GM23338 (cell line): ENCODE data around the gene OLFM1. TPM values are rescaled to one million over a fixed set of nuclear protein-coding genes. Genes with fewer than 3 reads are reported as not detected.

Experiments
- ATAC-seq: fragments of 200-7000 bp; cut with Tn5 transposase; 3 replicates; pipeline ENCODE4 v1.9.1; 2020
- DNase-seq: peaks from one replicate; pipeline ENCODE4 v3.0.0-alpha.2; 2015; ENCODE audit warnings: low spot score
- H2AFZ ChIP-seq: fragments of 200-600 bp; sonication (generic); 2 replicates; pipeline ENCODE4 v1.8.0; 2016; ENCODE audit warnings: antibody characterized with exemption, mild to moderate bottlenecking, moderate library complexity
- H3F3A ChIP-seq: fragments of 200-600 bp; sonication (generic); replicated peaks from 2 replicates; pipeline ENCODE4 v1.8.0; 2017; ENCODE audit warnings: antibody characterized with exemption, mixed run types, low read depth
- H3K27ac ChIP-seq: fragments of 200-600 bp; sonication (generic); 2 replicates; pipeline ENCODE4 v1.6.1; 2016; ENCODE audit warnings: low read depth
- H3K27me3 ChIP-seq: fragments of 200-600 bp; sonication (generic); 2 replicates; pipeline ENCODE4 v1.8.0; 2016; ENCODE audit warnings: mild to moderate bottlenecking, mixed run types, moderate library complexity; ENCODE audit not compliant: insufficient read depth
- H3K36me3 ChIP-seq: fragments of 200-600 bp; sonication (generic); 2 replicates; pipeline ENCODE4 v1.8.0; 2016; ENCODE audit warnings: mild to moderate bottlenecking; ENCODE audit not compliant: insufficient read depth
- H3K4me1 ChIP-seq: fragments of 200-600 bp; sonication (generic); 2 replicates; pipeline ENCODE4 v1.8.0; 2016; ENCODE audit warnings: mild to moderate bottlenecking, moderate library complexity; ENCODE audit not compliant: insufficient read depth
- H3K4me2 ChIP-seq: fragments of 200-600 bp; sonication (generic); 2 replicates; pipeline ENCODE4 v1.7.1; 2017; ENCODE audit warnings: mixed run types
- H3K4me3 ChIP-seq: fragments of 200-600 bp; sonication (generic); 2 replicates; pipeline ENCODE4 v1.6.1; 2016; ENCODE audit warnings: mixed run types
- H3K79me2 ChIP-seq: fragments of 200-600 bp; sonication (generic); replicated peaks from 2 replicates; pipeline ENCODE4 v1.8.0; 2017; ENCODE audit warnings: mild to moderate bottlenecking; ENCODE audit not compliant: insufficient read depth
- H3K9me2 ChIP-seq: fragments of 200-600 bp; sonication (generic); 2 replicates; pipeline ENCODE4 v1.8.0; 2017; ENCODE audit not compliant: insufficient read depth
- H4K20me1 ChIP-seq: fragments of 200-600 bp; sonication (generic); replicated peaks from 2 replicates; pipeline ENCODE4 v1.8.0; 2017; ENCODE audit warnings: mild to moderate bottlenecking; ENCODE audit not compliant: insufficient read depth
- H3K27ac Mint-ChIP-seq: 2 replicates; pipeline ENCODE4 v1.8.0; 2020; ENCODE audit warnings: inconsistent platforms, mild to moderate bottlenecking, moderate library complexity, mixed read lengths
- H3K27me3 Mint-ChIP-seq: 3 replicates; pipeline ENCODE4 v1.8.0; 2022; ENCODE audit warnings: low read depth, mild to moderate bottlenecking, moderate library complexity, mixed read lengths, inconsistent platforms; ENCODE audit not compliant: insufficient read depth, poor library complexity
- H3K36me3 Mint-ChIP-seq: 3 replicates; pipeline ENCODE4 v1.8.0; 2021; ENCODE audit warnings: low read depth, mild to moderate bottlenecking, inconsistent platforms, moderate library complexity, mixed read lengths
- H3K4me1 Mint-ChIP-seq: 3 replicates; pipeline ENCODE4 v1.8.0; 2020; ENCODE audit warnings: mild to moderate bottlenecking, inconsistent platforms, mixed read lengths
- H3K4me3 Mint-ChIP-seq: 3 replicates; pipeline ENCODE4 v1.8.0; 2021; ENCODE audit warnings: moderate library complexity, mild to moderate bottlenecking, inconsistent platforms, mixed read lengths
- H3K9me3 Mint-ChIP-seq: 3 replicates; pipeline ENCODE4 v1.8.0; 2020; ENCODE audit warnings: moderate library complexity, mild to moderate bottlenecking, inconsistent platforms, mixed read lengths
- CREB1 ChIP-seq: fragments of 250-450 bp; sonication (Bioruptor Pico); IDR thresholded peaks from 2 replicates; pipeline ENCODE4 v1.5.0; 2020; ENCODE audit warnings: low read depth, mild to moderate bottlenecking, moderate library complexity
- EZH2 ChIP-seq: fragments of 200-600 bp; sonication (generic); IDR thresholded peaks from one replicate; pipeline ENCODE4 v1.8.0; 2017; ENCODE audit warnings: antibody characterized with exemption, mild to moderate bottlenecking, low read depth; ENCODE audit not compliant: unreplicated experiment
- EZH2phosphoT487 ChIP-seq: fragments of 200-600 bp; sonication (generic); IDR thresholded peaks from one replicate; pipeline ENCODE4 v1.8.1; 2018; ENCODE audit warnings: antibody characterized with exemption; ENCODE audit not compliant: unreplicated experiment
- JUNB ChIP-seq: IDR thresholded peaks from one replicate; pipeline ENCODE4 v1.6.1; 2016; ENCODE audit warnings: antibody characterized with exemption; ENCODE audit not compliant: unreplicated experiment
- NANOG ChIP-seq: IDR thresholded peaks from 2 replicates; pipeline ENCODE4 v1.6.1; 2016; ENCODE audit warnings: antibody characterized with exemption, borderline replicate concordance
- POLR2AphosphoS5 ChIP-seq: IDR thresholded peaks from 2 replicates; pipeline ENCODE4 v1.6.1; 2016; ENCODE audit warnings: antibody characterized with exemption, low read depth
- STAT1 ChIP-seq: IDR thresholded peaks from one replicate; pipeline ENCODE4 v1.6.1; 2016; ENCODE audit warnings: antibody characterized with exemption; ENCODE audit not compliant: unreplicated experiment
- ZNF114 ChIP-seq: fragments of 250-450 bp; sonication (Bioruptor Pico); IDR thresholded peaks from 2 replicates; pipeline ENCODE4 v1.5.0; 2020; ENCODE audit warnings: mild to moderate bottlenecking, moderate library complexity
- ZNF331 ChIP-seq: fragments of 250-450 bp; sonication (Bioruptor Pico); IDR thresholded peaks from 2 replicates; pipeline ENCODE4 v1.5.0; 2020; ENCODE audit warnings: low read depth, mild to moderate bottlenecking, moderate library complexity
- polyA plus RNA-seq: library from polyadenylated mRNA; unstranded; fragments of >200 nt; fragmentation: Nextera tagmentation; extraction: Ambion mirVana; gene quantifications from 2 replicates; pipeline ENCODE4 v1.2.1, GENCODE V29; 2016
- total RNA-seq: library from RNA; depleted of rRNA; stranded (reverse); fragments of >200 nt; shearing (Covaris generic); gene quantifications from 2 replicates; pipeline ENCODE4 v1.2.3, GENCODE V29; 2014
- TF ChIP-seq, protein P1 (sequence below): IDR thresholded peaks from one replicate; pipeline ENCODE4 v1.6.1; 2018; ENCODE audit warnings: antibody characterized with exemption; ENCODE audit not compliant: unreplicated experiment
- TF ChIP-seq, protein P2 (sequence below), 2 experiments: fragments of 200-600 bp in 1 of 2; sonication (generic) in 1 of 2; conservative IDR thresholded peaks; 2 replicates each; pipeline versions ENCODE4 v1.5.1 to v1.6.1; 2016 to 2017; ENCODE audit warnings: antibody characterized with exemption in 2 of 2, low read depth in 2 of 2, mild to moderate bottlenecking in 2 of 2, moderate library complexity in 1 of 2
- TF ChIP-seq, protein P3 (sequence below): fragments of 250-450 bp; sonication (Bioruptor Pico); IDR thresholded peaks from 2 replicates; pipeline ENCODE4 v1.5.0; 2020; ENCODE audit warnings: mild to moderate bottlenecking, moderate library complexity
- TF ChIP-seq, protein P4 (sequence below): IDR thresholded peaks from 2 replicates; pipeline ENCODE4 v1.6.1; 2016; ENCODE audit warnings: antibody characterized with exemption

Gene OLFM1
- total and polyA plus RNA-seq, 2 experiments from 2014 or later: 20.6 to 40.1 TPM

DNA sequence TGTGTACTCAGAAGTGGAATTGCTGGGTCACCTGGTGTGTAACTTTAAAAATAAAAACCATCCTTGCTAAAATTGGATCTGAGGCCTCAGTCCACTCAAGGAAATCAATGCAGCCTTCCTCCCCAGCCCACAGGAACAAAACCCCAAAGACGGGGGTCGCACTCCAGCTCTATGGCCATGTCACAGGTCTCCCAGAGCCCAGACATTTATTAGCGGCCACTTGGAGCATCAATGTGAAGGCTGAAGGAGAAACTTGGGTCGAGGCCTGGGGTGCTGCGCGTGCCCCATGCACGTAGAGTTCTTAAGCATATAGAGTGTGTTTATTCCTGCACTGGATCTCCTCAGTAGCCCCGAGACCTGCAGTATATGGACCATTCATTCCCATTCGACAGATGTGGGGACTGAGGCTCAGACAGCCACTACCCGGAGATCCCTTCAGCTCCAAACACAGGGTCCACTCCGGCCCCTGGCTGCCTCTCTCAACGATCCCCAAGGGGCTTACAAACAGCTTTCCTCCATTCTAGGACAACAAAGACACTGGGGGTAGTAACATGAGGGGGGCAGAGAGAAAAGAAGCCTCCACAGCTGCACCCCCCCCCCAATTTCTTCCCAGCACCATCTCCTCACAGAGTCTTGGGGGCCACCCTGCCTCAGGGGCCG is 14.3 kb upstream of the OLFM1 start:
- DNase-seq (no peak), ATAC-seq (no peak)
- Histone ChIP-seq H3K4me3 (no peak overlapping the region), H3K4me2 (no peak overlapping the region), H3K4me1 (peaks cover 5% of the 10 kb centered on the region; the same call in 1 of the 2 replicates), H3F3A (no peaks in the 10 kb centered on the region), H4K20me1 (peaks cover 6% of the 10 kb centered on the region), H3K9me2 (no peaks in the 10 kb centered on the region), H3K36me3 (no peaks in the 10 kb centered on the region), H3K27me3 (peaks cover 13% of the 10 kb centered on the region), H3K27ac (no peak overlapping the region), H2AFZ (no peak overlapping the region), H3K79me2 (no peaks in the 10 kb centered on the region)
- no peak overlapping the region for H3K4me3 Mint-ChIP-seq
- H3K9me3 Mint-ChIP-seq: no peaks in the 10 kb centered on the region; the same call in 2 of the 3 replicates
- H3K27ac Mint-ChIP-seq: no peak overlapping the region
- H3K27me3 Mint-ChIP-seq: peaks cover 30% of the 10 kb centered on the region
- TF ChIP-seq, protein P1, sequence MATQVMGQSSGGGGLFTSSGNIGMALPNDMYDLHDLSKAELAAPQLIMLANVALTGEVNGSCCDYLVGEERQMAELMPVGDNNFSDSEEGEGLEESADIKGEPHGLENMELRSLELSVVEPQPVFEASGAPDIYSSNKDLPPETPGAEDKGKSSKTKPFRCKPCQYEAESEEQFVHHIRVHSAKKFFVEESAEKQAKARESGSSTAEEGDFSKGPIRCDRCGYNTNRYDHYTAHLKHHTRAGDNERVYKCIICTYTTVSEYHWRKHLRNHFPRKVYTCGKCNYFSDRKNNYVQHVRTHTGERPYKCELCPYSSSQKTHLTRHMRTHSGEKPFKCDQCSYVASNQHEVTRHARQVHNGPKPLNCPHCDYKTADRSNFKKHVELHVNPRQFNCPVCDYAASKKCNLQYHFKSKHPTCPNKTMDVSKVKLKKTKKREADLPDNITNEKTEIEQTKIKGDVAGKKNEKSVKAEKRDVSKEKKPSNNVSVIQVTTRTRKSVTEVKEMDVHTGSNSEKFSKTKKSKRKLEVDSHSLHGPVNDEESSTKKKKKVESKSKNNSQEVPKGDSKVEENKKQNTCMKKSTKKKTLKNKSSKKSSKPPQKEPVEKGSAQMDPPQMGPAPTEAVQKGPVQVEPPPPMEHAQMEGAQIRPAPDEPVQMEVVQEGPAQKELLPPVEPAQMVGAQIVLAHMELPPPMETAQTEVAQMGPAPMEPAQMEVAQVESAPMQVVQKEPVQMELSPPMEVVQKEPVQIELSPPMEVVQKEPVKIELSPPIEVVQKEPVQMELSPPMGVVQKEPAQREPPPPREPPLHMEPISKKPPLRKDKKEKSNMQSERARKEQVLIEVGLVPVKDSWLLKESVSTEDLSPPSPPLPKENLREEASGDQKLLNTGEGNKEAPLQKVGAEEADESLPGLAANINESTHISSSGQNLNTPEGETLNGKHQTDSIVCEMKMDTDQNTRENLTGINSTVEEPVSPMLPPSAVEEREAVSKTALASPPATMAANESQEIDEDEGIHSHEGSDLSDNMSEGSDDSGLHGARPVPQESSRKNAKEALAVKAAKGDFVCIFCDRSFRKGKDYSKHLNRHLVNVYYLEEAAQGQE: no peak
- TF ChIP-seq, protein P2, sequence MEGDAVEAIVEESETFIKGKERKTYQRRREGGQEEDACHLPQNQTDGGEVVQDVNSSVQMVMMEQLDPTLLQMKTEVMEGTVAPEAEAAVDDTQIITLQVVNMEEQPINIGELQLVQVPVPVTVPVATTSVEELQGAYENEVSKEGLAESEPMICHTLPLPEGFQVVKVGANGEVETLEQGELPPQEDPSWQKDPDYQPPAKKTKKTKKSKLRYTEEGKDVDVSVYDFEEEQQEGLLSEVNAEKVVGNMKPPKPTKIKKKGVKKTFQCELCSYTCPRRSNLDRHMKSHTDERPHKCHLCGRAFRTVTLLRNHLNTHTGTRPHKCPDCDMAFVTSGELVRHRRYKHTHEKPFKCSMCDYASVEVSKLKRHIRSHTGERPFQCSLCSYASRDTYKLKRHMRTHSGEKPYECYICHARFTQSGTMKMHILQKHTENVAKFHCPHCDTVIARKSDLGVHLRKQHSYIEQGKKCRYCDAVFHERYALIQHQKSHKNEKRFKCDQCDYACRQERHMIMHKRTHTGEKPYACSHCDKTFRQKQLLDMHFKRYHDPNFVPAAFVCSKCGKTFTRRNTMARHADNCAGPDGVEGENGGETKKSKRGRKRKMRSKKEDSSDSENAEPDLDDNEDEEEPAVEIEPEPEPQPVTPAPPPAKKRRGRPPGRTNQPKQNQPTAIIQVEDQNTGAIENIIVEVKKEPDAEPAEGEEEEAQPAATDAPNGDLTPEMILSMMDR (conservative IDR thresholded peaks at IDR 0.05; ENCODE audit: low read depth in 2 of 2): no peak
- TF ChIP-seq, protein P3, sequence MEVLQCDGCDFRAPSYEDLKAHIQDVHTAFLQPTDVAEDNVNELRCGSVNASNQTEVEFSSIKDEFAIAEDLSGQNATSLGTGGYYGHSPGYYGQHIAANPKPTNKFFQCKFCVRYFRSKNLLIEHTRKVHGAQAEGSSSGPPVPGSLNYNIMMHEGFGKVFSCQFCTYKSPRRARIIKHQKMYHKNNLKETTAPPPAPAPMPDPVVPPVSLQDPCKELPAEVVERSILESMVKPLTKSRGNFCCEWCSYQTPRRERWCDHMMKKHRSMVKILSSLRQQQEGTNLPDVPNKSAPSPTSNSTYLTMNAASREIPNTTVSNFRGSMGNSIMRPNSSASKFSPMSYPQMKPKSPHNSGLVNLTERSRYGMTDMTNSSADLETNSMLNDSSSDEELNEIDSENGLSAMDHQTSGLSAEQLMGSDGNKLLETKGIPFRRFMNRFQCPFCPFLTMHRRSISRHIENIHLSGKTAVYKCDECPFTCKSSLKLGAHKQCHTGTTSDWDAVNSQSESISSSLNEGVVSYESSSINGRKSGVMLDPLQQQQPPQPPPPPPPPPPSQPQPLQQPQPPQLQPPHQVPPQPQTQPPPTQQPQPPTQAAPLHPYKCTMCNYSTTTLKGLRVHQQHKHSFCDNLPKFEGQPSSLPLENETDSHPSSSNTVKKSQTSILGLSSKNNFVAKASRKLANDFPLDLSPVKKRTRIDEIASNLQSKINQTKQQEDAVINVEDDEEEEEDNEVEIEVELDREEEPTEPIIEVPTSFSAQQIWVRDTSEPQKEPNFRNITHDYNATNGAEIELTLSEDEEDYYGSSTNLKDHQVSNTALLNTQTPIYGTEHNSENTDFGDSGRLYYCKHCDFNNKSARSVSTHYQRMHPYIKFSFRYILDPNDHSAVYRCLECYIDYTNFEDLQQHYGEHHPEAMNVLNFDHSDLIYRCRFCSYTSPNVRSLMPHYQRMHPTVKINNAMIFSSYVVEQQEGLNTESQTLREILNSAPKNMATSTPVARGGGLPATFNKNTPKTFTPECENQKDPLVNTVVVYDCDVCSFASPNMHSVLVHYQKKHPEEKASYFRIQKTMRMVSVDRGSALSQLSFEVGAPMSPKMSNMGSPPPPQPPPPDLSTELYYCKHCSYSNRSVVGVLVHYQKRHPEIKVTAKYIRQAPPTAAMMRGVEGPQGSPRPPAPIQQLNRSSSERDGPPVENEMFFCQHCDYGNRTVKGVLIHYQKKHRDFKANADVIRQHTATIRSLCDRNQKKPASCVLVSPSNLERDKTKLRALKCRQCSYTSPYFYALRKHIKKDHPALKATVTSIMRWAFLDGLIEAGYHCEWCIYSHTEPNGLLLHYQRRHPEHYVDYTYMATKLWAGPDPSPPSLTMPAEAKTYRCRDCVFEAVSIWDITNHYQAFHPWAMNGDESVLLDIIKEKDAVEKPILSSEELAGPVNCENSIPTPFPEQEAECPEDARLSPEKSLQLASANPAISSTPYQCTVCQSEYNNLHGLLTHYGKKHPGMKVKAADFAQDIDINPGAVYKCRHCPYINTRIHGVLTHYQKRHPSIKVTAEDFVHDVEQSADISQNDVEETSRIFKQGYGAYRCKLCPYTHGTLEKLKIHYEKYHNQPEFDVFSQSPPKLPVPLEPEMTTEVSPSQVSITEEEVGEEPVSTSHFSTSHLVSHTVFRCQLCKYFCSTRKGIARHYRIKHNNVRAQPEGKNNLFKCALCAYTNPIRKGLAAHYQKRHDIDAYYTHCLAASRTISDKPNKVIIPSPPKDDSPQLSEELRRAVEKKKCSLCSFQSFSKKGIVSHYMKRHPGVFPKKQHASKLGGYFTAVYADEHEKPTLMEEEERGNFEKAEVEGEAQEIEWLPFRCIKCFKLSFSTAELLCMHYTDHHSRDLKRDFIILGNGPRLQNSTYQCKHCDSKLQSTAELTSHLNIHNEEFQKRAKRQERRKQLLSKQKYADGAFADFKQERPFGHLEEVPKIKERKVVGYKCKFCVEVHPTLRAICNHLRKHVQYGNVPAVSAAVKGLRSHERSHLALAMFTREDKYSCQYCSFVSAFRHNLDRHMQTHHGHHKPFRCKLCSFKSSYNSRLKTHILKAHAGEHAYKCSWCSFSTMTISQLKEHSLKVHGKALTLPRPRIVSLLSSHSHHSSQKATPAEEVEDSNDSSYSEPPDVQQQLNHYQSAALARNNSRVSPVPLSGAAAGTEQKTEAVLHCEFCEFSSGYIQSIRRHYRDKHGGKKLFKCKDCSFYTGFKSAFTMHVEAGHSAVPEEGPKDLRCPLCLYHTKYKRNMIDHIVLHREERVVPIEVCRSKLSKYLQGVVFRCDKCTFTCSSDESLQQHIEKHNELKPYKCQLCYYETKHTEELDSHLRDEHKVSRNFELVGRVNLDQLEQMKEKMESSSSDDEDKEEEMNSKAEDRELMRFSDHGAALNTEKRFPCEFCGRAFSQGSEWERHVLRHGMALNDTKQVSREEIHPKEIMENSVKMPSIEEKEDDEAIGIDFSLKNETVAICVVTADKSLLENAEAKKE: no peak
- TF ChIP-seq NANOG: no peak
- TF ChIP-seq STAT1: no peak
- TF ChIP-seq POLR2AphosphoS5: no peak
- TF ChIP-seq, protein P4, sequence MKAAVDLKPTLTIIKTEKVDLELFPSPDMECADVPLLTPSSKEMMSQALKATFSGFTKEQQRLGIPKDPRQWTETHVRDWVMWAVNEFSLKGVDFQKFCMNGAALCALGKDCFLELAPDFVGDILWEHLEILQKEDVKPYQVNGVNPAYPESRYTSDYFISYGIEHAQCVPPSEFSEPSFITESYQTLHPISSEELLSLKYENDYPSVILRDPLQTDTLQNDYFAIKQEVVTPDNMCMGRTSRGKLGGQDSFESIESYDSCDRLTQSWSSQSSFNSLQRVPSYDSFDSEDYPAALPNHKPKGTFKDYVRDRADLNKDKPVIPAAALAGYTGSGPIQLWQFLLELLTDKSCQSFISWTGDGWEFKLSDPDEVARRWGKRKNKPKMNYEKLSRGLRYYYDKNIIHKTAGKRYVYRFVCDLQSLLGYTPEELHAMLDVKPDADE: no peak
- no peak for TF ChIP-seq EZH2phosphoT487
- no peak for TF ChIP-seq JUNB
- TF ChIP-seq EZH2: no peak
- no peak for TF ChIP-seq ZNF114 (CRISPR knock-in tag)
- no peak for TF ChIP-seq ZNF331
- TF ChIP-seq CREB1 (CRISPR knock-in tag): no peak
- peaks cover 25% of the 10 kb centered on the region for H3K4me1 Mint-ChIP-seq
- no peaks in the 10 kb centered on the region for H3K36me3 Mint-ChIP-seq
